Measurements from ENCODE around the gene MROH2A.

DNA sequence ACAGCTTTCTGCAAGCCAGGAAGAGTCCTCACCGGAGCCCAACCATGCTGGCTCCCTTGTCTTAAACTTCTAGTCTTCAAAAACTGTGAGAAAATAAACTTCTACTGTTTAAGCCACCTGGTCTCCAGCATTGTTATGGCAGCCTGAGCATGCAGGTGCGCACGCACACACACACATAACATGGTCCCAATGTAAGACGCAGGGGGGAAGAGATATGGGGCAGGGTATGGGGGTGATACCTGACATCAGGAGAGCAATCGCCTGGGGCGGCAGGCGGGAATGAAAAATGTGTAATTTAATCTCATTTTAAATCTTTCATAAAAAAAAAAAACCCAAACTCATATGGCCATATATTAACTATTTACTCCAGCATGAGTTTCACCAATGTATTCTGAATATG lies 58.2 kb downstream of the MROH2A start:
- TF ChIP-seq, protein P1, sequence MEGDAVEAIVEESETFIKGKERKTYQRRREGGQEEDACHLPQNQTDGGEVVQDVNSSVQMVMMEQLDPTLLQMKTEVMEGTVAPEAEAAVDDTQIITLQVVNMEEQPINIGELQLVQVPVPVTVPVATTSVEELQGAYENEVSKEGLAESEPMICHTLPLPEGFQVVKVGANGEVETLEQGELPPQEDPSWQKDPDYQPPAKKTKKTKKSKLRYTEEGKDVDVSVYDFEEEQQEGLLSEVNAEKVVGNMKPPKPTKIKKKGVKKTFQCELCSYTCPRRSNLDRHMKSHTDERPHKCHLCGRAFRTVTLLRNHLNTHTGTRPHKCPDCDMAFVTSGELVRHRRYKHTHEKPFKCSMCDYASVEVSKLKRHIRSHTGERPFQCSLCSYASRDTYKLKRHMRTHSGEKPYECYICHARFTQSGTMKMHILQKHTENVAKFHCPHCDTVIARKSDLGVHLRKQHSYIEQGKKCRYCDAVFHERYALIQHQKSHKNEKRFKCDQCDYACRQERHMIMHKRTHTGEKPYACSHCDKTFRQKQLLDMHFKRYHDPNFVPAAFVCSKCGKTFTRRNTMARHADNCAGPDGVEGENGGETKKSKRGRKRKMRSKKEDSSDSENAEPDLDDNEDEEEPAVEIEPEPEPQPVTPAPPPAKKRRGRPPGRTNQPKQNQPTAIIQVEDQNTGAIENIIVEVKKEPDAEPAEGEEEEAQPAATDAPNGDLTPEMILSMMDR (tag by site-specific recombination; IDR thresholded peaks at IDR 0.05), result no peak
- TF ChIP-seq ZEB2 (tag by site-specific recombination; IDR thresholded peaks at IDR 0.05) (no peak), ZNF146 (tag by site-specific recombination; IDR thresholded peaks at IDR 0.05) (no peak), ZNF274 (IDR thresholded peaks at IDR 0.05; ENCODE audit: low read length) (no peak), ZNF274 (tag by site-specific recombination; IDR thresholded peaks at IDR 0.05; ENCODE audit: borderline replicate concordance) (no peak), GLI4 (tag by site-specific recombination; IDR thresholded peaks at IDR 0.05) (no peak), ZBTB1 (tag by site-specific recombination; IDR thresholded peaks at IDR 0.05) (no peak), ZBTB17 (tag by site-specific recombination; IDR thresholded peaks at IDR 0.05) (no peak), ZIC2 (tag by site-specific recombination; IDR thresholded peaks at IDR 0.05) (no peak), RBAK (tag by site-specific recombination; IDR thresholded peaks at IDR 0.05) (no peak)
- TF ChIP-seq, protein P2, sequence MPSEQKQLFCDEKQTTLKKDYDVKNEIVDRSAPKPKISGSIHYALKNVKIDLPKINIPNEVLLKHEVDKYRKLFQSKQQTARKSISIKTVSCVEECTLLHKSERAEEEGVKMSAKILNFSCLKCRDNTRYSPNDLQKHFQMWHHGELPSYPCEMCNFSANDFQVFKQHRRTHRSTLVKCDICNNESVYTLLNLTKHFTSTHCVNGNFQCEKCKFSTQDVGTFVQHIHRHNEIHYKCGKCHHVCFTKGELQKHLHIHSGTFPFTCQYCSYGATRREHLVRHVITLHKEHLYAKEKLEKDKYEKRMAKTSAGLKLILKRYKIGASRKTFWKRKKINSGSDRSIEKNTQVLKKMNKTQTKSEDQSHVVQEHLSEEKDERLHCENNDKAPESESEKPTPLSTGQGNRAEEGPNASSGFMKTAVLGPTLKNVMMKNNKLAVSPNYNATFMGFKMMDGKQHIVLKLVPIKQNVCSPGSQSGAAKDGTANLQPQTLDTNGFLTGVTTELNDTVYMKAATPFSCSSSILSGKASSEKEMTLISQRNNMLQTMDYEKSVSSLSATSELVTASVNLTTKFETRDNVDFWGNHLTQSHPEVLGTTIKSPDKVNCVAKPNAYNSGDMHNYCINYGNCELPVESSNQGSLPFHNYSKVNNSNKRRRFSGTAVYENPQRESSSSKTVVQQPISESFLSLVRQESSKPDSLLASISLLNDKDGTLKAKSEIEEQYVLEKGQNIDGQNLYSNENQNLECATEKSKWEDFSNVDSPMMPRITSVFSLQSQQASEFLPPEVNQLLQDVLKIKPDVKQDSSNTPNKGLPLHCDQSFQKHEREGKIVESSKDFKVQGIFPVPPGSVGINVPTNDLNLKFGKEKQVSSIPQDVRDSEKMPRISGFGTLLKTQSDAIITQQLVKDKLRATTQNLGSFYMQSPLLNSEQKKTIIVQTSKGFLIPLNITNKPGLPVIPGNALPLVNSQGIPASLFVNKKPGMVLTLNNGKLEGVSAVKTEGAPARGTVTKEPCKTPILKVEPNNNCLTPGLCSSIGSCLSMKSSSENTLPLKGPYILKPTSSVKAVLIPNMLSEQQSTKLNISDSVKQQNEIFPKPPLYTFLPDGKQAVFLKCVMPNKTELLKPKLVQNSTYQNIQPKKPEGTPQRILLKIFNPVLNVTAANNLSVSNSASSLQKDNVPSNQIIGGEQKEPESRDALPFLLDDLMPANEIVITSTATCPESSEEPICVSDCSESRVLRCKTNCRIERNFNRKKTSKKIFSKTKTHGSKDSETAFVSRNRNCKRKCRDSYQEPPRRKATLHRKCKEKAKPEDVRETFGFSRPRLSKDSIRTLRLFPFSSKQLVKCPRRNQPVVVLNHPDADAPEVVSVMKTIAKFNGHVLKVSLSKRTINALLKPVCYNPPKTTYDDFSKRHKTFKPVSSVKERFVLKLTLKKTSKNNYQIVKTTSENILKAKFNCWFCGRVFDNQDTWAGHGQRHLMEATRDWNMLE (tag by site-specific recombination; conservative IDR thresholded peaks at IDR 0.05; ENCODE audit: low read depth), result no peak
- TF ChIP-seq, protein P3, sequence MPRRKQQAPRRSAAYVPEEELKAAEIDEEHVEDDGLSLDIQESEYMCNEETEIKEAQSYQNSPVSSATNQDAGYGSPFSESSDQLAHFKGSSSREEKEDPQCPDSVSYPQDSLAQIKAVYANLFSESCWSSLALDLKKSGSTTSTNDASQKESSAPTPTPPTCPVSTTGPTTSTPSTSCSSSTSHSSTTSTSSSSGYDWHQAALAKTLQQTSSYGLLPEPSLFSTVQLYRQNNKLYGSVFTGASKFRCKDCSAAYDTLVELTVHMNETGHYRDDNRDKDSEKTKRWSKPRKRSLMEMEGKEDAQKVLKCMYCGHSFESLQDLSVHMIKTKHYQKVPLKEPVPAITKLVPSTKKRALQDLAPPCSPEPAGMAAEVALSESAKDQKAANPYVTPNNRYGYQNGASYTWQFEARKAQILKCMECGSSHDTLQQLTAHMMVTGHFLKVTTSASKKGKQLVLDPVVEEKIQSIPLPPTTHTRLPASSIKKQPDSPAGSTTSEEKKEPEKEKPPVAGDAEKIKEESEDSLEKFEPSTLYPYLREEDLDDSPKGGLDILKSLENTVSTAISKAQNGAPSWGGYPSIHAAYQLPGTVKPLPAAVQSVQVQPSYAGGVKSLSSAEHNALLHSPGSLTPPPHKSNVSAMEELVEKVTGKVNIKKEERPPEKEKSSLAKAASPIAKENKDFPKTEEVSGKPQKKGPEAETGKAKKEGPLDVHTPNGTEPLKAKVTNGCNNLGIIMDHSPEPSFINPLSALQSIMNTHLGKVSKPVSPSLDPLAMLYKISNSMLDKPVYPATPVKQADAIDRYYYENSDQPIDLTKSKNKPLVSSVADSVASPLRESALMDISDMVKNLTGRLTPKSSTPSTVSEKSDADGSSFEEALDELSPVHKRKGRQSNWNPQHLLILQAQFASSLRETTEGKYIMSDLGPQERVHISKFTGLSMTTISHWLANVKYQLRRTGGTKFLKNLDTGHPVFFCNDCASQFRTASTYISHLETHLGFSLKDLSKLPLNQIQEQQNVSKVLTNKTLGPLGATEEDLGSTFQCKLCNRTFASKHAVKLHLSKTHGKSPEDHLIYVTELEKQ (tag by site-specific recombination; IDR thresholded peaks at IDR 0.05; ENCODE audit: borderline replicate concordance), result no peak
- TF ChIP-seq, protein P4, sequence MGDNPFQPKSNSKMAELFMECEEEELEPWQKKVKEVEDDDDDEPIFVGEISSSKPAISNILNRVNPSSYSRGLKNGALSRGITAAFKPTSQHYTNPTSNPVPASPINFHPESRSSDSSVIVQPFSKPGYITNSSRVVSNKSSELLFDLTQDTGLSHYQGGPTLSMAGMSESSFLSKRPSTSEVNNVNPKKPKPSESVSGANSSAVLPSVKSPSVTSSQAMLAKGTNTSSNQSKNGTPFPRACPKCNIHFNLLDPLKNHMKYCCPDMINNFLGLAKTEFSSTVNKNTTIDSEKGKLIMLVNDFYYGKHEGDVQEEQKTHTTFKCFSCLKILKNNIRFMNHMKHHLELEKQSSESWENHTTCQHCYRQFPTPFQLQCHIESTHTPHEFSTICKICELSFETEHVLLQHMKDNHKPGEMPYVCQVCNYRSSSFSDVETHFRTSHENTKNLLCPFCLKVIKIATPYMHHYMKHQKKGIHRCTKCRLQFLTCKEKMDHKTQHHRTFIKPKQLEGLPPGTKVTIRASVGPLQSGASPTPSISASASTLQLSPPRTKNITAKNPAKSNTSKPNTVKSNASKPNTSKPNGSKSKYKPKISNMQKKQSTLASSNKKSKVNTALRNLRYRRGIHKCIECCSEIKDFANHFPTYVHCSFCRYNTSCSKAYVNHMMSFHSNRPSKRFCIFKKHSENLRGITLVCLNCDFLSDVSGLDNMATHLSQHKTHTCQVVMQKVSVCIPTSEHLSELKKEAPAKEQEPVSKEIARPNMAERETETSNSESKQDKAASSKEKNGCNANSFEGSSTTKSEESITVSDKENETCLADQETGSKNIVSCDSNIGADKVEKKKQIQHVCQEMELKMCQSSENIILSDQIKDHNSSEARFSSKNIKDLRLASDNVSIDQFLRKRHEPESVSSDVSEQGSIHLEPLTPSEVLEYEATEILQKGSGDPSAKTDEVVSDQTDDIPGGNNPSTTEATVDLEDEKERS (tag by site-specific recombination; IDR thresholded peaks at IDR 0.05), result no peak
- TF ChIP-seq, protein P5, sequence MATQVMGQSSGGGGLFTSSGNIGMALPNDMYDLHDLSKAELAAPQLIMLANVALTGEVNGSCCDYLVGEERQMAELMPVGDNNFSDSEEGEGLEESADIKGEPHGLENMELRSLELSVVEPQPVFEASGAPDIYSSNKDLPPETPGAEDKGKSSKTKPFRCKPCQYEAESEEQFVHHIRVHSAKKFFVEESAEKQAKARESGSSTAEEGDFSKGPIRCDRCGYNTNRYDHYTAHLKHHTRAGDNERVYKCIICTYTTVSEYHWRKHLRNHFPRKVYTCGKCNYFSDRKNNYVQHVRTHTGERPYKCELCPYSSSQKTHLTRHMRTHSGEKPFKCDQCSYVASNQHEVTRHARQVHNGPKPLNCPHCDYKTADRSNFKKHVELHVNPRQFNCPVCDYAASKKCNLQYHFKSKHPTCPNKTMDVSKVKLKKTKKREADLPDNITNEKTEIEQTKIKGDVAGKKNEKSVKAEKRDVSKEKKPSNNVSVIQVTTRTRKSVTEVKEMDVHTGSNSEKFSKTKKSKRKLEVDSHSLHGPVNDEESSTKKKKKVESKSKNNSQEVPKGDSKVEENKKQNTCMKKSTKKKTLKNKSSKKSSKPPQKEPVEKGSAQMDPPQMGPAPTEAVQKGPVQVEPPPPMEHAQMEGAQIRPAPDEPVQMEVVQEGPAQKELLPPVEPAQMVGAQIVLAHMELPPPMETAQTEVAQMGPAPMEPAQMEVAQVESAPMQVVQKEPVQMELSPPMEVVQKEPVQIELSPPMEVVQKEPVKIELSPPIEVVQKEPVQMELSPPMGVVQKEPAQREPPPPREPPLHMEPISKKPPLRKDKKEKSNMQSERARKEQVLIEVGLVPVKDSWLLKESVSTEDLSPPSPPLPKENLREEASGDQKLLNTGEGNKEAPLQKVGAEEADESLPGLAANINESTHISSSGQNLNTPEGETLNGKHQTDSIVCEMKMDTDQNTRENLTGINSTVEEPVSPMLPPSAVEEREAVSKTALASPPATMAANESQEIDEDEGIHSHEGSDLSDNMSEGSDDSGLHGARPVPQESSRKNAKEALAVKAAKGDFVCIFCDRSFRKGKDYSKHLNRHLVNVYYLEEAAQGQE (tag by site-specific recombination; IDR thresholded peaks at IDR 0.05), result no peak
- TF ChIP-seq, protein P6, sequence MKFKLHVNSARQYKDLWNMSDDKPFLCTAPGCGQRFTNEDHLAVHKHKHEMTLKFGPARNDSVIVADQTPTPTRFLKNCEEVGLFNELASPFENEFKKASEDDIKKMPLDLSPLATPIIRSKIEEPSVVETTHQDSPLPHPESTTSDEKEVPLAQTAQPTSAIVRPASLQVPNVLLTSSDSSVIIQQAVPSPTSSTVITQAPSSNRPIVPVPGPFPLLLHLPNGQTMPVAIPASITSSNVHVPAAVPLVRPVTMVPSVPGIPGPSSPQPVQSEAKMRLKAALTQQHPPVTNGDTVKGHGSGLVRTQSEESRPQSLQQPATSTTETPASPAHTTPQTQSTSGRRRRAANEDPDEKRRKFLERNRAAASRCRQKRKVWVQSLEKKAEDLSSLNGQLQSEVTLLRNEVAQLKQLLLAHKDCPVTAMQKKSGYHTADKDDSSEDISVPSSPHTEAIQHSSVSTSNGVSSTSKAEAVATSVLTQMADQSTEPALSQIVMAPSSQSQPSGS (tag by site-specific recombination; IDR thresholded peaks at IDR 0.05; ENCODE audit: low read depth), result no peak

Data from HEK293 (cell line).